Putamen (tissue), 1 donor: ENCODE results near the gene TBC1D25.

ENCODE experiments used
- DNase-seq: peaks from one replicate; pipeline ENCODE4 v3.0.0-alpha.2; 2016; ENCODE audit warnings: low spot score

The TBC1D25 gene

GRCh38 chrX:48539345-48540027 is at the start of gene TBC1D25:
TSS of gene TBC1D25 (plus strand) at chrX:48539714. CDS start at chrX:48539798, 84 bp downstream.
- peak; percentile 95 for DNase-seq

GRCh38 chrX:48489892-48490291 is 49.6 kb upstream of the TBC1D25 start:
- DNase-seq = no peak

GRCh38 chrX:48490661-48491060 is 48.9 kb upstream of the TBC1D25 start:
- DNase-seq = no peak

- no peak for DNase-seq
Observed at GRCh38 chrX:48491809-48492208, 47.7 kb upstream of the TBC1D25 start.

- no peak for DNase-seq
Observed at GRCh38 chrX:48492293-48492910, 47.1 kb upstream of the TBC1D25 start.

- DNase-seq = no peak
Observed at GRCh38 chrX:48493890-48494364, 45.6 kb upstream of the TBC1D25 start.

GRCh38 chrX:48496660-48497059 is 42.9 kb upstream of the TBC1D25 start:
- no peak for DNase-seq

- no peak for DNase-seq
Observed at GRCh38 chrX:48497871-48498270, 41.6 kb upstream of the TBC1D25 start.

GRCh38 chrX:48498374-48498809 is 41.1 kb upstream of the TBC1D25 start:
- DNase-seq = no peak

- no peak for DNase-seq
Observed at GRCh38 chrX:48504261-48504660, 35.3 kb upstream of the TBC1D25 start.

- no peak for DNase-seq
Observed at GRCh38 chrX:48505481-48505880, 34.0 kb upstream of the TBC1D25 start.

GRCh38 chrX:48507246-48507645 is 32.3 kb upstream of the TBC1D25 start:
- DNase-seq = no peak

- DNase-seq = peak; percentile 78
Observed at GRCh38 chrX:48508400-48509244, 30.9 kb upstream of the TBC1D25 start, which contains the start of gene PORCN. TSS of gene PORCN (plus strand) at chrX:48508992. CDS start at chrX:48509821, 829 bp downstream.

GRCh38 chrX:48509245-48509590 is 30.3 kb upstream of the TBC1D25 start:
- DNase-seq = no peak

- no peak for DNase-seq
Observed at GRCh38 chrX:48509619-48510018, 29.9 kb upstream of the TBC1D25 start.

- DNase-seq = no peak
Observed at GRCh38 chrX:48511560-48511959, 28.0 kb upstream of the TBC1D25 start.

- no peak for DNase-seq
Observed at GRCh38 chrX:48512371-48512935, 27.1 kb upstream of the TBC1D25 start.

- no peak for DNase-seq
Observed at GRCh38 chrX:48513670-48514069, 25.8 kb upstream of the TBC1D25 start.

- no peak for DNase-seq
Observed at GRCh38 chrX:48514126-48514806, 25.2 kb upstream of the TBC1D25 start.

GRCh38 chrX:48514868-48515460 is 24.6 kb upstream of the TBC1D25 start:
- no peak for DNase-seq

- no peak for DNase-seq
Observed at GRCh38 chrX:48515842-48516241, 23.7 kb upstream of the TBC1D25 start.
